ENCODE measurements around the gene STOM.

DNA sequence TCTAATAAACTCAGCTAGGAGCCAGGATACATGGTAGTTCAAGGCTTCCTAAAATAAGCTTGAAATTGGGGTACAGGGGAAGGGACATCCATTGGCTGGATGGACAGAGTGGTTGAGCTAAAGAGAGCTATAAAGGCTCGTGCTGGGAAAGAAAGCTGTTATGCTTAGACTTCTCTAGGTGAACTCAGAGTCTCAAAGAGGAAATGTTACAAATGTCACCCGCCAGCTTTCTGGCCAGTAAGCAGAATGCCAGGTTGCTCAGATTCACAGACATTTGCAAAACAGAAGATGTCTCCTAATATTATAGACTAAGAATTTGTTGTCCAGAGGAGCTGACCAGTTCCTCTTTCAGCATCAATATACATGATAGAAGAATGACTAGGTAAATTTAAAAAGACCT lies 30.6 kb downstream of the STOM start:
- no peak for TF ChIP-seq TAF1 (IDR thresholded peaks at IDR 0.05; ENCODE audit: borderline replicate concordance, insufficient read depth, low read length)
- no peak for TF ChIP-seq POLR2AphosphoS5 (IDR thresholded peaks at IDR 0.05; ENCODE audit: low read depth, low read length)
- TF ChIP-seq, protein P1, sequence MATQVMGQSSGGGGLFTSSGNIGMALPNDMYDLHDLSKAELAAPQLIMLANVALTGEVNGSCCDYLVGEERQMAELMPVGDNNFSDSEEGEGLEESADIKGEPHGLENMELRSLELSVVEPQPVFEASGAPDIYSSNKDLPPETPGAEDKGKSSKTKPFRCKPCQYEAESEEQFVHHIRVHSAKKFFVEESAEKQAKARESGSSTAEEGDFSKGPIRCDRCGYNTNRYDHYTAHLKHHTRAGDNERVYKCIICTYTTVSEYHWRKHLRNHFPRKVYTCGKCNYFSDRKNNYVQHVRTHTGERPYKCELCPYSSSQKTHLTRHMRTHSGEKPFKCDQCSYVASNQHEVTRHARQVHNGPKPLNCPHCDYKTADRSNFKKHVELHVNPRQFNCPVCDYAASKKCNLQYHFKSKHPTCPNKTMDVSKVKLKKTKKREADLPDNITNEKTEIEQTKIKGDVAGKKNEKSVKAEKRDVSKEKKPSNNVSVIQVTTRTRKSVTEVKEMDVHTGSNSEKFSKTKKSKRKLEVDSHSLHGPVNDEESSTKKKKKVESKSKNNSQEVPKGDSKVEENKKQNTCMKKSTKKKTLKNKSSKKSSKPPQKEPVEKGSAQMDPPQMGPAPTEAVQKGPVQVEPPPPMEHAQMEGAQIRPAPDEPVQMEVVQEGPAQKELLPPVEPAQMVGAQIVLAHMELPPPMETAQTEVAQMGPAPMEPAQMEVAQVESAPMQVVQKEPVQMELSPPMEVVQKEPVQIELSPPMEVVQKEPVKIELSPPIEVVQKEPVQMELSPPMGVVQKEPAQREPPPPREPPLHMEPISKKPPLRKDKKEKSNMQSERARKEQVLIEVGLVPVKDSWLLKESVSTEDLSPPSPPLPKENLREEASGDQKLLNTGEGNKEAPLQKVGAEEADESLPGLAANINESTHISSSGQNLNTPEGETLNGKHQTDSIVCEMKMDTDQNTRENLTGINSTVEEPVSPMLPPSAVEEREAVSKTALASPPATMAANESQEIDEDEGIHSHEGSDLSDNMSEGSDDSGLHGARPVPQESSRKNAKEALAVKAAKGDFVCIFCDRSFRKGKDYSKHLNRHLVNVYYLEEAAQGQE (IDR thresholded peaks at IDR 0.05; ENCODE audit: insufficient read depth in 1 of 2, low read depth in 2 of 2, low read length in 2 of 2) = no peak
- TF ChIP-seq SIN3A (IDR thresholded peaks at IDR 0.05; ENCODE audit: borderline replicate concordance, insufficient read depth, low read length) = no peak
